Esophagus muscularis mucosa (tissue), 4 donors: ENCODE data around the gene SMIM34.
"Not testable (repeated sequence)": the region's sequence is repeated elsewhere in the genome, so short reads cannot be mapped to it uniquely, and the experiment has no call there.

ENCODE experiments used
- CTCF ChIP-seq, 3 experiments: fragments of 200-600 bp in 2 of 3; fragments of 450-650 bp in 1 of 3; sonication (generic) in 2 of 3; IDR thresholded peaks; one replicate each; pipeline ENCODE4 v1.5.1; 2017 to 2019; ENCODE audit warnings: antibody characterized with exemption in 3 of 3, mild to moderate bottlenecking in 2 of 3, moderate library complexity in 1 of 3
- EP300 ChIP-seq: sonication (generic); formaldehyde crosslinking; IDR thresholded peaks from one replicate; pipeline ENCODE4 v1.6.1; 2017; ENCODE audit warnings: antibody characterized with exemption
- POLR2A ChIP-seq: fragments of 450-650 bp; IDR thresholded peaks from one replicate; pipeline ENCODE4 v1.6.1; 2017; ENCODE audit warnings: antibody characterized with exemption, moderate library complexity, mild to moderate bottlenecking, low read depth

- TF ChIP-seq EP300; CTCF (IDR thresholded peaks at IDR 0.05); POLR2A: not testable (repeated sequence)
Observed at GRCh38 chr21:34456180-34456579, 32.4 kb upstream of the SMIM34 start.
